SK-N-SH treated with all-trans-retinoic acid at 6 μM for 48 hours (cell line): Measurements from ENCODE around the gene SNRPA1.

ENCODE experiments used
- PATZ1 ChIP-seq: fragments of 250-450 bp; sonication (Bioruptor Pico); IDR thresholded peaks from 2 replicates; pipeline ENCODE4 v1.8.0; 2020; ENCODE audit warnings: mild to moderate bottlenecking, moderate library complexity, borderline replicate concordance
- RARB ChIP-seq: fragments of 250-450 bp; sonication (Bioruptor Pico); IDR thresholded peaks from 2 replicates; pipeline ENCODE4 v1.8.0; 2021; ENCODE audit warnings: mild to moderate bottlenecking, moderate library complexity

GRCh38 chr15:101342056-101342455, 47.0 kb upstream of the SNRPA1 start:
- TF ChIP-seq PATZ1 (CRISPR knock-in tag) = no peak
- TF ChIP-seq RARB = no peak
